H1 (cell line): ENCODE results near the gene CDC123. TPM values are rescaled to one million over a fixed set of nuclear protein-coding genes. Genes with fewer than 3 reads are reported as not detected.

Source experiments
- CBX5 ChIP-seq: fragments of 300-800, 300-1000 bp; sonication (generic); IDR thresholded peaks from 2 replicates; pipeline ENCODE4 v1.7.1; 2016; ENCODE audit warnings: antibody characterized with exemption, low read length, low read depth
- FOSL1 ChIP-seq: IDR thresholded peaks from 2 replicates; pipeline ENCODE4 v1.6.1; 2011; ENCODE audit warnings: mild to moderate bottlenecking, low read depth, low read length, moderate library complexity; ENCODE audit not compliant: insufficient read depth
- GABPA ChIP-seq: IDR thresholded peaks from 2 replicates; pipeline ENCODE4 v1.6.1; 2011; ENCODE audit warnings: mild to moderate bottlenecking, low read length, moderate library complexity, borderline replicate concordance; ENCODE audit not compliant: insufficient read depth
- MAFK ChIP-seq: IDR thresholded peaks from 2 replicates; pipeline ENCODE4 v1.6.1; 2012; ENCODE audit warnings: low read depth, mild to moderate bottlenecking, improper control_type of control experiment, low read length
- NANOG ChIP-seq: IDR thresholded peaks from 2 replicates; pipeline ENCODE4 v1.6.1; 2011; ENCODE audit warnings: low read length, low read depth, mild to moderate bottlenecking, inconsistent platforms; ENCODE audit not compliant: insufficient read depth, poor library complexity, severe bottlenecking
- POU5F1 ChIP-seq: IDR thresholded peaks from 2 replicates; pipeline ENCODE4 v1.6.1; 2011; ENCODE audit warnings: low read depth, mild to moderate bottlenecking, low read length, moderate library complexity
- TAF7 ChIP-seq: optimal IDR thresholded peaks from 2 replicates; pipeline ENCODE3; 2011; ENCODE audit warnings: low read depth, mild to moderate bottlenecking, inconsistent platforms, low read length, moderate library complexity, borderline replicate concordance
- polyA plus RNA-seq, 7 experiments: library from polyadenylated mRNA; depleted of rRNA in 3 of 7; stranded (reverse) in 5 of 7; unstranded in 2 of 7; fragments of >200 nt in 5 of 7; fragments of 200-250 nt in 2 of 7; gene quantifications; 1 replicate in 5 of 7; 2 replicates in 1 of 7; 4 replicates in 1 of 7; pipeline versions ENCODE4 v1.2.1 to v1.2.3, GENCODE V29; 2011 to 2013; ENCODE audit warnings: missing spikeins in 2 of 7, mixed read lengths in 2 of 7
- total RNA-seq: library from RNA; stranded (reverse); fragmentation: NEBNext Ultra II Directional; extraction: Animal tissue kit (Norgen Biotek cat#: 25700); gene quantifications from 2 replicates; pipeline ENCODE4 v1.2.1, GENCODE V29; 2021

The CDC123 gene
- total and polyA plus RNA-seq, 2 of the 8 experiments (the other 6 are each of a cell fraction or from before 2014, with no cell fraction given): 115 to 202 TPM

GRCh38 chr10:12251581-12251980, 55.6 kb downstream of the CDC123 start (continued):
- TF ChIP-seq CBX5: no peak
- TF ChIP-seq TAF7: no peak
- TF ChIP-seq GABPA: no peak
- no peak for TF ChIP-seq FOSL1
- TF ChIP-seq POU5F1: no peak
- TF ChIP-seq NANOG: no peak
- no peak for TF ChIP-seq MAFK
- TF ChIP-seq, all 59 proteins: peak for 0
